GM18951 (cell line): Measurements from ENCODE around the gene GGPS1.
"Not testable (repeated sequence)": the region's sequence is repeated elsewhere in the genome, so short reads cannot be mapped to it uniquely, and the experiment has no call there.

Experiments used
- POLR2A ChIP-seq: IDR thresholded peaks from 4 replicates; pipeline ENCODE4 v1.6.1; 2011; ENCODE audit warnings: mild to moderate bottlenecking; ENCODE audit not compliant: insufficient read length, insufficient read depth; ENCODE audit errors: extremely low read depth
- in situ Hi-C: fragments of 300-500 bp; cut with MboI; formaldehyde crosslinking; loops from one replicate; pipeline ENCODE4 v1.12.0; 2022; ENCODE audit warnings: low sequenced_read_pairs, mixed read lengths, inconsistent platforms; ENCODE audit not compliant: unreplicated experiment

The GGPS1 gene

DNA sequence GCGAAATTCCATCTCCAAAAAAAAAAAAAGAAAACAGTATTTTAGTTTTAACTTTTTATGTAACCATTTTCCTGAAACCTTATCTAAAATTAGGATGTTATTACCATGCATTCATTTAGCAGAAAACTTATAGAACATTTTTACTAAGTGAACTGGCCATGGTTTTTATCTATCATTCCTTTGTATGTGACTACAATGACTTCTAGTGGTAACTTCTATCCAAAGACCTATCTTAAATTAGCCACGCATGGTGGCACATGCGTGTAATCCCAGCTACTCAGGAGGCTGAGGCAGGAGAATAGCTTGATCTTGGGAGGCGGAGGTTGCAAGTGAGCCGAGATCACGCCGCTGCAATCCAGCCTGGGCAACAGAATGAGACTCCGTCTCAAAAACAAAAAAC, 11.4 kb downstream of the GGPS1 start:
- TF ChIP-seq POLR2A = no peak
- in situ Hi-C loops = no loop called here

DNA sequence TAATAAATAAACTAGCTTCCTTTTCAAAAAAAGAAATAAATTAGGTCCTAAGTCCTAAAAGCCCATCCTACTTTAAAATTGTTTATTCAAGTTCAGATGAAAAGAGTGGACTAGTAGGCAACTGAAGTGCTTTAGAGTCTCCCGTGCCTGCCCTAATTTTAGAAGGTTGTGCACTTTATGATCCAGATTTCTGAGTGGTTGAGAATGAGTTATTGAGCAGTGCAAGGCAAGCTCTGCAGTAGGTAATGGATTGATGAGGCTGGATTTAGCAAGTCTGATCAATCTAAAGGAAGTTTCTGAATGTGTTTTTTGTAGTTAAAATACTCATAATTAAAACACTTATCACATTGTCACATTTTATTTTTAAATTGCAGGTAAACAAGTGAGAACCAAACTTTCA, 13.0 kb downstream of the GGPS1 start:
- in situ Hi-C loops = no loop called here

DNA sequence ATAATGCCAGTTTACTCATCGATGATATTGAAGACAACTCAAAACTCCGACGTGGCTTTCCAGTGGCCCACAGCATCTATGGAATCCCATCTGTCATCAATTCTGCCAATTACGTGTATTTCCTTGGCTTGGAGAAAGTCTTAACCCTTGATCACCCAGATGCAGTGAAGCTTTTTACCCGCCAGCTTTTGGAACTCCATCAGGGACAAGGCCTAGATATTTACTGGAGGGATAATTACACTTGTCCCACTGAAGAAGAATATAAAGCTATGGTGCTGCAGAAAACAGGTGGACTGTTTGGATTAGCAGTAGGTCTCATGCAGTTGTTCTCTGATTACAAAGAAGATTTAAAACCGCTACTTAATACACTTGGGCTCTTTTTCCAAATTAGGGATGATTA, 13.7 kb downstream of the GGPS1 start:
- in situ Hi-C loops = no loop called here
- TF ChIP-seq POLR2A = no peak

More for the DNA sequence above, 13.0 kb downstream of the GGPS1 start:
- TF ChIP-seq POLR2A = no peak

DNA sequence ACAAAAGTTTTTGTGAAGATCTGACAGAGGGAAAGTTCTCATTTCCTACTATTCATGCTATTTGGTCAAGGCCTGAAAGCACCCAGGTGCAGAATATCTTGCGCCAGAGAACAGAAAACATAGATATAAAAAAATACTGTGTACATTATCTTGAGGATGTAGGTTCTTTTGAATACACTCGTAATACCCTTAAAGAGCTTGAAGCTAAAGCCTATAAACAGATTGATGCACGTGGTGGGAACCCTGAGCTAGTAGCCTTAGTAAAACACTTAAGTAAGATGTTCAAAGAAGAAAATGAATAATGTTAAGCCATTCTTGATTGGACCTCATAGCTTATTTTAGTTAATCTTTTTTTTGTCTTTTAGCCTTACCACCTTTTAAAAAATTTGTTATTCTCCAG, 14.1 kb downstream of the GGPS1 start:
- in situ Hi-C loops = no loop called here
- TF ChIP-seq POLR2A = no peak

DNA sequence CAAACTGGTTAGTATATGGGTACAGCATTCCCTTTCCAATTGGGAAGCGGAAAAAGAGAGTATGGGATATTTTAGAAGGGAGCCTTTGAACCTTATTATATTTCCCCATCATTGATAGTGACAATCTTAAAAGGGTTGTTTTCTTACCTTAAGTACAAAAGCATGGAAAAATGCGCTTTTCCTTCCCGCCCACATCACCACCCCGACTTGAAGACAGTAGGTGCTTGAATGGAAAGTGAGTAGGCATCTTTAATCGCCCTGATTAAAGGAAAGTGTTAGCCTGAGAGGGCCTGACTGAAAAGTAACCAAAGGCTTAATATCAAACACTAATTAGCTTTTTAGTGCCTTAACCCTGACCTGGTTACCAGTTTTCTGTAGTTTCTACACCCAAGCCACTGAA, 15.4 kb downstream of the GGPS1 start:
- TF ChIP-seq POLR2A = no peak
- in situ Hi-C loops = no loop called here

DNA sequence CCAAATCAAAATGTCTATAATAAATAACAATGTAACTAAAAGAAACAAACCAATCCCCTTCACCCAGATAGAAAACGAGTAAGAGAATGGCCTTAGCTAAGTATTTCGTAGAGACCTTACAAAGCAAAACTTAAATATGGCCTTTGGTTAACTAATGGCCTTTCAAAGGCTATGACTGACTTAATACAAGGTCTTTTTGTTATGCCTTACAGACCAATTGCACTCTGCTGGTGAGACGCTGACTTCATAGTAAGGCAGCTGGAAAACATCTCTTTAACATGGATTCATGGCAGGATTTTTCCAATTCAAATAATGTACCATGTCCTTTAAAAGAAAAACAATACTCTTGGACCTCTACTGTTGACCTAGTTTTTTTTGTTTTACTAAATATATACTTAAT, 23.1 kb downstream of the GGPS1 start:
- TF ChIP-seq POLR2A = no peak
- in situ Hi-C loops = no loop called here

DNA sequence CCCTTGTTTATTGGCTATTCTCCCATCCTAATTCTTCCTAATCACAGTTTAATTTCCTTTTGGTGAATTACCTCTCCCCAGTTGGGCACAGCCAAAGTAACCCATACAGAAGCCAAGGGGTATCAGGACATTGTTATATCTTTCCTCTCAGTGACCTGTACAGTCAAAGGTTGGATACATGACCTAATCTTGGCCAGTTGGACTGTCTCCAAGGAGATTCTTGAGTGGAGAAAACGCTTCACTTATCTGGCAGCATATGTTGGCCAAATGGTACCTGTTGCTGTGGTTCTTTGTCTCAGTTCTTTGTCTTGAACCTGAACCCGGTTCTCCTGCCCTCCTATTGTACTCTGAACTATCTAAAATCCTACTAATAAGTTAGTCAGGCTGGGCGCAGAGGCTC, 23.5 kb downstream of the GGPS1 start:
- TF ChIP-seq POLR2A = no peak
- in situ Hi-C loops = no loop called here

DNA sequence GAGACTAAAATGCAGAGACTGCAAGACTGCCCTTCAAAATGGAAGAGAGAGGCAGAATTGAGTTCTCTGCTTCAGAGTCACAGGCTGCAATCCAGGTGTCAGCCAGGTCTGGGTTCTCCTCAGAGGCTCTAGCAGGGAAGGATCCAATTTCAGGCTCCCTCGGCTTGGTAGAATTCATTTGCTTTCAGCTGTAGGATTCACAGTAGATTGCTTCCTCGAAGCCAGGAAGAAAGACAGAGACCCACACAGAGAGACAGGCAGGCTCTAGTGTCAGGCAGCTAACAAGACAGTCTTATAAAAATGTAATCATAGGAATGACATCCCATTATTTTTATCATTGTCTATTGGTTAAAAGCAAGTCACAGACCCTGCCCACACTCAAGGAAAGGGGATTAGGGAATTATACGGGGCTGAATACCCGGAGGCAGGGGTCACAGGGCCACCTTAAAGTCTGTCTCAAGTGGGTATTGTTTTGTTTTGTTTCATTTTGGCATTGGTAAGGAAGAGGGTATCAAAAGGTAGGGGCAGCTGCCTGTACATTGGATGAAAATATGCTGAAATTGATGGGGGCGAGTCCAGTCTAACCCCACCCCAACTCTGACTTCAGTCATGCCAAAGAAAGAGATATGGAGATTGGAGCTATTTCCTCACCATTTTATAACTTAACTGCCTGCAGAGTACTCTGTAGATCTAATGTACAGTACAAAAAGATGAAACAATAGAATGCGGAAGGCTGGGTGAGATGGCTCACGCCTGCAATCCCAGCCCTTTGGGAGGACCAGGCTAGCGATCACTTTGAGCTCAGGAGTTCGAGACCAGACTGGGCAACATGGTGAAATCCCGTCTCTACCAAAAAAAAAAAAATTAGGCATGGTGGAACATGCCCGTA, 29.4 kb downstream of the GGPS1 start:
- no peak for TF ChIP-seq POLR2A
- in situ Hi-C loops = no loop called here

DNA sequence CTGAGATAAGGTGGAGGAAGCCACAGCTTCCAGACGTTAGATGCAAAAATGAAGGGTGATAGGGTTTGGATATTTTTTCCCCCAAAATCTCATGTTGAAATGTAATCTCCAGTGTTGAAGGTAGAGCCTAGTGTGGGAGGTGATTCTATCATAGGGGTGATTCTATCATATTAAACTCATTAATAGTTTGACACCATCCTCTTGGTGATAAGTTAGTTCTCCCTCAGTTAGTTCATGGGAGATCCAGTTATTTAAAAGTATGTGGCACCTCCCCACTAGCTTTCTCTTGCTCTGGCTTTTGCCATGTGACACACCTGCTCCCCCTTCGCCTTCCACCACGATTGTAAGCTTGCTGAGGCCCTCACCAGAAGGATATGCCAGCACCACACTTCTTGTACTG, 30.5 kb downstream of the GGPS1 start:
- in situ Hi-C loops = no loop called here
- no peak for TF ChIP-seq POLR2A

DNA sequence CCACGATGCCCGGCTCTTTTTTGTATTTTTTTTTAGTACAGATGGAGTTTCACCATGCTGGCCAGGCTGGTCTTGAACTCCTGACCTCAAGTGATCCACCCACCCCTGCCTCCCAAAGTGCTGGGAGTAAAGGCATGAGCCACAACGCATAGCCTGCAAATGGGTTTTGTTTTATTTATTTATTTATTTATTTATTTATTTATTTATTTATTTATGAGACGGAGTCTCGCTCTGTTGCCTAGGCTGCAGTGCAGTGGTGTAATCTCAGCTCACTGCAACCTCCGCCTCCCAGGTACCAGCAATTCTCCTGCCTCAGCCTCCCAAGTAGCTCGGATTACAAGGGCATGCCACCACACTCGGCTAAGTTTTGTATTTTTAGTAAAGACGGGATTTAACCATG, 35.8 kb downstream of the GGPS1 start:
- in situ Hi-C loops = not testable (repeated sequence)

DNA sequence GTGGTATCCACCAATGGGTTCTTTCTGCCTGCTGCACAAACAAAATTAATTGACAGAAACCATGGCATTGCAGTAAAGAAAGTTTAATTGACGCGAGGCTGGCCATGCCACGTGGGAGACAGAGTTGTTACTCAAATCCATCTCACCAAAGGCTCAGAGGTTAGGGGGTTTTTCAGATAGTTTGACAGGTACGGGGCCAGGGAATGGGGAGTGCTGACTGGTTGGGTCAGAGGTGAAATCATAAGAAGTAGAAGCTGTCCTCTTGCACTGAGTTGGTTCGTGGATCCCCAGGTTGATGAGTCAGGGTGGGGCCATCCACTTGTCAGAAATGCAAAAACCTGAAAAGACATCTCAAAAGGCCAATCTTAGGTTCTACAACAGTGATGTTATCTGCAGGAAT, 37.9 kb downstream of the GGPS1 start:
- TF ChIP-seq POLR2A = no peak
- in situ Hi-C loops = no loop called here

DNA sequence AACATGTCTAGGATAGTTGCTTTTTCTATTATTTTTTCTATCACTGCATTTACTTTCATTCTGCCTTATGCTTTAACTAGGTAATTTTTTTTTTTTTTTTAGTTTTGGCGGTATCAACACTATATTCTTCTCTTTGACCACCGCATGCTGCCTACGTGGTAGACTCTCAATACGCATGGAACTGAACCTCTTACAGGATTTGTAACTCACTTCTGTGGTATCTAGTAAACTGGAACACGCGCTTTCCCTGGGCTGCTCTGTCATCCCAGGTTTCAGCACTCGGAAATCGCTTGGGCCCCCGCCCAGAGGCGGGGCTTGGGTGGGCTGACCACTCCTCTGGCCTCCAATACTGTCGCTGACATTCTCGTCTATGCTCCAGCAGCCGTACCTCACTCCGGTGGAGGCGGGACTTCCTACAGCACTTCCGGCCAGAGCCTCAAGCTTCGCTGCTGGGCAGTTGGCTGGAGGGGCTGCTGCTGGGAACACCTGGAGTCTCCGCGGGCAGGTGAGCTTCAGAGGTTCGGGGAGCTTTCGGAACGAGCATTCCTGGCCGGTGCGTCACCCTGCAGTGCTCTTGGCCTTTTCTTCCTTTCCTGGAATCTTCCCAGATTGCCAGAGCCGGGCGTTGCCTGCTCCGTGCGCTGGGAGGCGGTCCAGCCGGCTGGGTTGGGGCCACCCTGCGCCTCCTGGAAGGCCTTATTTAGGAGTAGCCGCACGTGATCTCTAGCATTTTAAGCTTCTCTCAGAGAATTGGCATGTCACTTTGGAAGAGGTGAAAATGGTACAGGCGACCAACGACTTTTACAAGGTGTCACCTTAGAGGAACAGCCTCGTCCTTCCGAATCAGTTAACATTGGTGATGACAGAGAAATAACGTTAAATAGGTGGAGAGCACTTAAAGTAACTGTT, 38.9 kb downstream of the GGPS1 start, which contains the start of gene TBCE:
Gene TBCE, plus strand, starts transcription at position 428 of the 909 bp plus-strand sequence. CDS start 12,623 bp downstream, outside the sequence.
- in situ Hi-C loops = no loop called here
- TF ChIP-seq POLR2A = peak; percentile 93

DNA sequence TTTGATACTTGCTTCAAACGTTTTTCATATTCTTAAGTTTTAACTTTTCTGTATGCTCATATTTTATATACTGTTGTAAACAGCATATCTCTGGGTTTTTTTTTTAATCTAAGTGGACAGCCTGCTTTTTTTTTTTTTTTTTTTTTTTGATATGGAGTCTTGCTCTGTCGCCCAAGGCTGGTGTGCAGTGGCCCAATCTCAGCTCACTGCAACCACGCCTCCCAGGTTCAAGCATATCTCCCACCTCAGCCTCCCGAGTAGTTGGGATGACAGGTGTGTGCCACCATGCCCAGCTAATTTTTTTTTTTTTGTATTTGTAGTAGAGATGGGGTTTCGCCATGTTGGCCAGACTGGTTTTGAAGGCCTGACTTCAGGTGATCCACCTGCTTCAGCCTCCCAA, 40.1 kb downstream of the GGPS1 start:
- in situ Hi-C loops = no loop called here
- no peak for TF ChIP-seq POLR2A

DNA sequence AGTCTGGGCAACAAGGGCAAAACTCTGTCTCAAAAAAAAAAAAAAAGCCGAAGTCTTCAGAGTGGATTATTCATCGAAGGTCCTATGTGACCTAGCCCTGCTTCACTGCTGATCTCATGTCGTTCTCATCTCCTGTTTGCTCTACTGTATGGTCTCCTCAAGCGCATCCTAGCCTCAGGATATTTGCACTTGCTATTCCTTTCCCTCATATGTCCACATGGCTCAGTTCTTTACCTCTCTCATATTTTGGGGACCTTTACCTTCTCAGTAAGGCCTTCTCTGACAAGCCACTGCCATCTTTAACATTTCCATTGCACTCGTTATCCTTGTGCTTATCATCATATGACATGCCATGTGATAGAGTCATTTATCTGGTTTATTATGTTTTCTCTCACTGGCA, 41.4 kb downstream of the GGPS1 start:
- no peak for TF ChIP-seq POLR2A
- in situ Hi-C loops = no loop called here
